GM12875 (cell line): ENCODE measurements around the gene E2F3.

Experiments used
- H3K4me3 ChIP-seq: one replicate; pipeline ENCODE4 v1.5.1; 2011; ENCODE audit warnings: low read depth, low read length, control low read depth
- TF ChIP-seq, protein P1 (sequence below): IDR thresholded peaks from 2 replicates; pipeline ENCODE4 v1.5.1; 2011; ENCODE audit warnings: low read depth, mild to moderate bottlenecking, control low read depth, inconsistent platforms, low read length, moderate library complexity, borderline replicate concordance; ENCODE audit not compliant: insufficient read depth

The E2F3 gene

DNA sequence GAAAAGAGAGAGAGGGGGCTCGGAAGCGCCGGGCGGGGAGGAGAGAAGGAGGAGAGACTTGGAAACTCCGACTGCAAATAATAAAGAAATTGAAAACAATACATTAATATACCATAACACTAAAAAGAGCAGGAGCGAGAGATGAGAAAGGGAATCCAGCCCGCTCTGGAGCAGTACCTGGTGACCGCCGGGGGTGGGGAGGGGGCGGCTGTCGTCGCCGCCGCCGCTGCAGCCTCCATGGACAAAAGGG lies 338 bp downstream of the E2F3 start:
- H3K4me3 ChIP-seq = peak overlapping the region; percentile 62
- TF ChIP-seq, protein P1, sequence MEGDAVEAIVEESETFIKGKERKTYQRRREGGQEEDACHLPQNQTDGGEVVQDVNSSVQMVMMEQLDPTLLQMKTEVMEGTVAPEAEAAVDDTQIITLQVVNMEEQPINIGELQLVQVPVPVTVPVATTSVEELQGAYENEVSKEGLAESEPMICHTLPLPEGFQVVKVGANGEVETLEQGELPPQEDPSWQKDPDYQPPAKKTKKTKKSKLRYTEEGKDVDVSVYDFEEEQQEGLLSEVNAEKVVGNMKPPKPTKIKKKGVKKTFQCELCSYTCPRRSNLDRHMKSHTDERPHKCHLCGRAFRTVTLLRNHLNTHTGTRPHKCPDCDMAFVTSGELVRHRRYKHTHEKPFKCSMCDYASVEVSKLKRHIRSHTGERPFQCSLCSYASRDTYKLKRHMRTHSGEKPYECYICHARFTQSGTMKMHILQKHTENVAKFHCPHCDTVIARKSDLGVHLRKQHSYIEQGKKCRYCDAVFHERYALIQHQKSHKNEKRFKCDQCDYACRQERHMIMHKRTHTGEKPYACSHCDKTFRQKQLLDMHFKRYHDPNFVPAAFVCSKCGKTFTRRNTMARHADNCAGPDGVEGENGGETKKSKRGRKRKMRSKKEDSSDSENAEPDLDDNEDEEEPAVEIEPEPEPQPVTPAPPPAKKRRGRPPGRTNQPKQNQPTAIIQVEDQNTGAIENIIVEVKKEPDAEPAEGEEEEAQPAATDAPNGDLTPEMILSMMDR = no peak

DNA sequence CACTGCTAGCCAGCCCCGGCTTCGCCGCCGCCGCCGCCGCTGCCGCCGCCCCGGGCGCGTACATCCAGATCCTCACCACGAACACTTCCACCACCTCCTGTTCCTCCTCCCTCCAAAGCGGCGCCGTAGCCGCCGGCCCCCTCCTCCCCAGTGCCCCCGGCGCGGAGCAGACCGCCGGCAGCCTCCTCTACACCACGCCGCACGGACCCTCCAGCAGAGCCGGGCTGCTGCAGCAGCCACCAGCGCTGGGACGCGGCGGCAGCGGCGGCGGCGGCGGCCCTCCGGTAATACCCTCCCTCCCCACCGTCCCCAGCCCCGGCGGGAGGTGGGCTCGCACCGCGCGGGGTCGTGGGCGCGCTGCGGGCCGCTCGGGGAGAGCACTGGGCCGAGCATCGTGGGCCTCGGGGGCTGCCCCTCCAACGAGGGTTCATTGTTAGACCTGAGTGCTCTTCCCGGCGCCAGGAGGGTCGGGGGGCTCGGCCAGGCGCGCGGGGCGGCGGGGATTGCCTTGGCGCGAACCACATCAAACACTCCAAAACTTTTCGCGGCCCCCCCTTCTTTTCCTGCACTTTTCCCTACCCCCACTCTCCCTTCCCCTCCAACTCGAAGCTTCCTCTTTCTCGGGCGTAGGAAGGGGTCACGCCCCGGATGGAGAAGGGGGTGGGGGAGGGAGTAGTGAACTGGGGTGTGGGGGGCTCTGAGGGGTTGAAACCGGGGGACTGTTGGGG lies 827 bp downstream of the E2F3 start:
- peak overlapping the region; percentile 62 for H3K4me3 ChIP-seq
- TF ChIP-seq, protein P1 = no peak

DNA sequence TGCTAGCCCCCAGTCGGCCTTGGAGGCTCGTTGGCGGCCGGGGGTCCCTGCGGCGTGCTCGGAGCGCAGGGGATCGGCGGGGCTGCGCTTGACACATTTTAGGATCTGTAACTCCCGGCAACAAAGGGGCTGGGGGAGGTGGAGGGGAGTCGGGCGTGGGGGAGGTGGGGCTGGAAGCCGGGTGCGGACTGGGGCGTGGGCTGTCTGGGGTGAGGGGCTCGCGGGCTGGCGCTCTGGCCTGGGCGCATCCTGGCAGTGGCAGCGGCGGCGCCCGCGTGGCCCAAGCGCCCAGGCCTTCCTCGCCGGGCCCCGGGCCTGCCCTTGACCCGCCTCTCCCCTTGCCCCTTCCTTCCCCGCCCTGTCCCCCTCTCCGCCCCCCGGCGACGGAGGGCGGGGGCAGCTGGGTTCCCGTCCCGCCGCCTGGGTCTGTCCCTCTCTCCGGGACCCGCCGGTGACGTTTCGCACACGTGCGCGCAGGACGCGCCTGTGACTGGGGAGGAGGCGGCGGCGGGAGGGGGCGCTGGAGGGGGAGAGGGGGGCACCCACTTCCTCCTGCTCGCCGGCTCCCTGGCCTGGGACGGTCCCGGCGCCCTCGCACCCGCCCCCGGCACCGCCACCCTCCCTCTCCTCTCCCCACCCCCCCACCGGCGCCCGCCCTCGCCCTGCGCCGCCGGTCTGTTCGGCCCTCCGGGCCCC lies 1.5 kb downstream of the E2F3 start:
- peak overlapping the region; percentile 62 for H3K4me3 ChIP-seq
- TF ChIP-seq, protein P1 = no peak

DNA sequence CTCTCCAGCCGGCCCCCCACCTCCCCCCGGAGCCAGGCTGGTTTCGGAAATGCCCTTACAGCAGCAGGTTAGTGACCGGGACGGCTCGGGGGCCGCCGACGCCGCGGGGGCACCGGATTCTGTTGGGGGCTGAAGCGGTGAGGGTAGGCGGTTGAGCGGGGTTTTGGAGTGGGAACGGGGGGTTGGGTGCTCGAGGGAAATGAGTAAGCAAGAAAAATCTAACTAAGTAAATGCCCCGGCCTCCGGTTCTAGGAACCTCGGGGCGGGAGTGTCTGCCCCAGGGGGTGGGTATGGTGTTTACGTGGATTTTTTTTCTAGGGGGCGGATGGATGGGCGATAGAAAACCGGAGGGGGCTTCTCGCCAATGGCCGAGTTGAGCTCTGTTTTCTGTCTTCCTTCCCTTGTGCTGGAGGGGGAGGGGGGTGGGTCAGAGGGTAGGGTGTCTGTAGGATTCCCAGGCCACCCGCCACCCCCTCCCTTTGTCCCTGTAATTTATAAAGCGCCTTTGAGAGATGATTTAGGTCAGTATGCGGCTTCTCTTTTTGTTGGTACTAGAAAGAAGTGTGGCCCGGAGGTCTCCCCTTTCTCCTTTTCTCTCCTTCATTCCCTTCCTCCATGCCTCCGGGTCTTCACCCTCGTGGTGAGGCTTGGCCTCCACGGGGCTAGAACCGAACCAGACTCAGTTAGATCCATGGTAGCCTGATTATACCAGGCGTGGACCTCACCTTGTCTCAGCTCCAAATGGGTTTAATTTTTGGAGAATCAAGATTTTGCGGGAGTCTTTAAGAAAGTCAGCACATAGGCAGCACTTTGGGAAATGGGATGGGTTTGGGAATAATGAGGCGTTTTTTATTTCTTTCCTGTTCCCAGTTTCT lies 2.3 kb downstream of the E2F3 start:
- TF ChIP-seq, protein P1 = no peak
- peak overlapping the region; percentile 58 for H3K4me3 ChIP-seq

DNA sequence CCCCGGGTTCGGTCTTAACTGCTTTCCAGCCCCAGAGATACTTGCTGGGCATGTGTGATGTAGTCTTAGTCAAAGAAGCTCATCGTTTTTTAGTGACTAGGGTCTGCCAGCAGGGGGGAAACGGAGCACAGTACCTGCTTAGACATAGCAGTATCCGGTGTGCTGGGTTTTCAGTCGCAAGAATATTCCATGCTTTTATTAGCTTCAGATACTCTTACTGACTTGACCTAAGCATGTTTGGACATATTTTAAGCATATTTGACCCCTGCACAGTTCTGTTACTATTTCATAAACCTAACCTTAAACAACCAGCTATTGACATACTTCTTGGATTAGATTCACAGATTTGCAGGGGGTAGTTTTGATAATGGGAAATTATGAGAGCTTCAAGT lies 3.0 kb downstream of the E2F3 start:
- H3K4me3 ChIP-seq = peak overlapping the region; percentile 58
- TF ChIP-seq, protein P1 = peak; percentile 61; the same call in 1 of the 2 replicates

DNA sequence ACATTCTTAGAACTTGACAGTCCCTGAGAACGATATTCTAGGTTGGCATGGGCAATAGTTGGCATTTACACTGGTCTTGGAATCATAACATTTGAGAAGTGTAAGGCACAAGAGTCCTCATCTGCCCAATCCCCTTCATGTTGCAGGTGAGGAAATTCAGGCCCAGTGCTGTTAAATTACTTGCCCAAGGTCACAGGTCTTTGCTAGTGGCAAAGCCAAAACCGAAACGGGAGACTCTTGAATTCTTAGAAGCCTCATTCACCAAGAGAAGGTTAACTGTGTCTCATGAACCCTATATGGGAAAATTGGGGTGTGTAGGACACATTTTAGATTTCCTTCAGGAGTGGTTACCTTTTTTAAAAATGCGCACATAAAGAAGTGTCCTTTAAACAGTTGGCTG lies 7.2 kb downstream of the E2F3 start:
- TF ChIP-seq, protein P1 = no peak
- H3K4me3 ChIP-seq = no peak overlapping the region
